Pancreas (tissue), 10 donors: ENCODE measurements around the gene TSHZ3. TPM values are rescaled to one million over a fixed set of nuclear protein-coding genes. Genes with fewer than 3 reads are reported as not detected.

Experiments
- ATAC-seq, 4 donors: fragments of 200-7000 bp; cut with Tn5 transposase; one replicate each; pipeline versions ENCODE4 v1.8.0 to v1.9.1; 2020; ENCODE audit warnings: mild to moderate bottlenecking in 4 of 4, moderate library complexity in 4 of 4
- DNase-seq, 6 donors: peaks; one replicate each; pipeline ENCODE4 v3.0.0-alpha.2; 2020
- FAIRE-seq: peaks from 2 replicates; lab custom pipeline; 2012; peaks lifted over from hg19 to GRCh38; lab: Jason Lieb, UNC
- H3K27ac ChIP-seq, 4 donors: fragments of 200-600 bp; sonication (generic); 1 replicate in 3 of 4; 2 replicates in 1 of 4; pipeline versions ENCODE4 v1.5.0 to v1.8.0; 2020
- H3K27me3 ChIP-seq, 4 donors: fragments of 200-600 bp; one replicate each; pipeline ENCODE4 v1.8.0; 2021
- H3K36me3 ChIP-seq, 3 donors: fragments of 200-600 bp; sonication (generic) in 1 of 3; one replicate each; pipeline versions ENCODE4 v1.5.0 to v1.8.0; 2020 to 2021
- H3K4me1 ChIP-seq, 3 donors: fragments of 200-600 bp; one replicate each; pipeline ENCODE4 v1.8.0; 2021
- H3K4me3 ChIP-seq, 4 donors: fragments of 200-600 bp; sonication (generic) in 2 of 4; one replicate each; pipeline versions ENCODE4 v1.5.0 to v1.8.0; 2020 to 2021
- H3K9me3 ChIP-seq, 4 donors: fragments of 200-600 bp; one replicate each; pipeline ENCODE4 v1.8.0; 2021
- CTCF ChIP-seq, 4 donors: fragments of 200-600 bp; sonication (generic) in 3 of 4; IDR thresholded peaks; one replicate each; pipeline versions ENCODE4 v1.5.0 to v1.8.0; 2021; ENCODE audit warnings: antibody characterized with exemption in 4 of 4
- WGBS, 2 donors: extraction: QIAGEN DNeasy Blood & Tissue Kit; methylation state at CpG; one replicate each; pipeline ENCODE4 v1.1.7; 2013; 5-methylcytosine and 5-hydroxymethylcytosine counted together
- intact Hi-C, 3 donors: fragments of 100-400 bp; cut with DNase I; formaldehyde crosslinking; loops; one replicate each; pipeline versions ENCODE4 v1.11.1 to v1.14.2; 2022
- polyA plus RNA-seq, 2 donors: library from polyadenylated mRNA; stranded (reverse); fragments of 200-250 nt; gene quantifications; one replicate each; pipeline ENCODE4 v1.2.3, GENCODE V29; 2013
- total RNA-seq, 6 donors: library from RNA; stranded (reverse); fragmentation: NEBNext Ultra II Directional in 4 of 6; extraction: Animal tissue kit (Norgen Biotek cat#: 25700) in 4 of 6; gene quantifications; one replicate each; pipeline versions ENCODE4 v1.2.1 to v1.2.4, GENCODE V29; 2021 to 2023
- donor health status: healthy with polysubstance abuse.
- donor health status: DM: no; HTN: no; CAD: no; lungs with moderate emphysema.
- donor health status: DM: no; HTN: no; CAD: no.
- donor health status: control.
- donor health status: control.
- donor health status: Bipolar disorder and iron deficiency.
- donor health status: DM: yes; HTN: yes; CAD: no.
- donor health status: DM: no; HTN: no; CAD: no.
- donor health status: DM: no; HTN: no; CAD: no.
- donor health status: DM: yes; HTN: yes; CAD: no.

TSHZ3 gene
- total and polyA plus RNA-seq, 8 donors: 0.87 to 3.2 (median 1.5) TPM

GRCh38 chr19:31254180-31254551, 95.1 kb downstream of the TSHZ3 start:
- peak in 2 of 6 donors; percentile 24 to 27 for DNase-seq
- Histone ChIP-seq H3K4me3 (no peak overlapping the region), H3K27ac (no peak overlapping the region), H3K9me3 (no peaks in the 10 kb centered on the region), H3K4me1 (no peaks in the 10 kb centered on the region), H3K27me3 (no peaks in the 10 kb centered on the region), H3K36me3 (no peaks in the 10 kb centered on the region)
- no peak for TF ChIP-seq CTCF (IDR thresholded peaks at IDR 0.05)
- intact Hi-C loops: no loop called here
- 26 to 33% methylated on average over 7 of the region's 7 CpGs for WGBS, 2 donors
- FAIRE-seq: no peak
- peak; percentile 62 to 88 (median 72) for ATAC-seq

- no peak for TF ChIP-seq CTCF (IDR thresholded peaks at IDR 0.05)
- Histone ChIP-seq H3K4me1 (no peaks in the 10 kb centered on the region), H3K27ac (no peak overlapping the region), H3K9me3 (no peaks in the 10 kb centered on the region), H3K4me3 (no peak overlapping the region), H3K27me3 (no peaks in the 10 kb centered on the region), H3K36me3 (no peaks in the 10 kb centered on the region)
- WGBS, 2 donors: 68 to 80% methylated on average over 6 of the region's 6 CpGs
- DNase-seq: no peak
- ATAC-seq: no peak
- no peak for FAIRE-seq
- intact Hi-C loops: no loop called here
Observed at GRCh38 chr19:31253526-31254179, 95.6 kb downstream of the TSHZ3 start.

GRCh38 chr19:31252441-31252840, 96.8 kb downstream of the TSHZ3 start:
- Histone ChIP-seq H3K27me3 (no peaks in the 10 kb centered on the region), H3K4me3 (no peak overlapping the region), H3K9me3 (no peaks in the 10 kb centered on the region), H3K4me1 (no peaks in the 10 kb centered on the region), H3K27ac (no peak overlapping the region), H3K36me3 (no peaks in the 10 kb centered on the region)
- no peak for TF ChIP-seq CTCF (IDR thresholded peaks at IDR 0.05)
- DNase-seq (no peak), ATAC-seq (no peak), FAIRE-seq (no peak)
- intact Hi-C loops: no loop called here
- 79 to 92% methylated on average over 2 of the region's 2 CpGs for whole genome bisulfite sequencing, 2 donors

- no peak for FAIRE-seq
- peak in 2 of 4 donors; percentile 37 to 38 for ATAC-seq
Observed at GRCh38 chr19:31249217-31249616, 100.0 kb downstream of the TSHZ3 start.

More at GRCh38 chr19:31249217-31249616, 100.0 kb downstream of the TSHZ3 start:
- no peak overlapping the region for H3K4me3 ChIP-seq
- TF ChIP-seq CTCF (IDR thresholded peaks at IDR 0.05): no peak
- H3K9me3 ChIP-seq: no peaks in the 10 kb centered on the region
- H3K4me1 ChIP-seq: no peaks in the 10 kb centered on the region
- no peaks in the 10 kb centered on the region for H3K27me3 ChIP-seq
- WGBS, 2 donors: 52 to 61% methylated on average over 9 of the region's 9 CpGs
- intact Hi-C loops: no loop called here
- H3K36me3 ChIP-seq: no peaks in the 10 kb centered on the region
- H3K27ac ChIP-seq: no peak overlapping the region
- no peak for DNase-seq
